Liver (tissue), 9 donors: ENCODE data around the gene GLIS1. TPM values are rescaled to one million over a fixed set of nuclear protein-coding genes. Genes with fewer than 3 reads are reported as not detected.

Experiments used
- DNase-seq: peaks from one replicate; pipeline ENCODE4 v3.0.0-alpha.2; 2017; ENCODE audit warnings: low spot score
- H3K27ac ChIP-seq, 2 donors: one replicate each; pipeline ENCODE4 v1.7.0; 2013; ENCODE audit warnings: inconsistent platforms in 2 of 2, low read length in 2 of 2, control low read depth in 1 of 2, low read depth in 1 of 2, mild to moderate bottlenecking in 1 of 2
- H3K27me3 ChIP-seq, 4 donors: one replicate each; pipeline versions ENCODE4 v1.6.1 to v1.7.0; 2013; ENCODE audit warnings: low read length in 3 of 4, inconsistent platforms in 1 of 4, mild to moderate bottlenecking in 1 of 4, moderate library complexity in 1 of 4; ENCODE audit not compliant: control insufficient read depth in 4 of 4, insufficient read depth in 4 of 4
- H3K36me3 ChIP-seq, 4 donors: one replicate each; pipeline versions ENCODE4 v1.6.1 to v1.7.0; 2013; ENCODE audit warnings: low read length in 3 of 4, mild to moderate bottlenecking in 3 of 4, low read depth in 1 of 4, moderate library complexity in 1 of 4; ENCODE audit not compliant: control insufficient read depth in 4 of 4, insufficient read depth in 3 of 4
- H3K4me1 ChIP-seq, 4 donors: one replicate each; pipeline versions ENCODE4 v1.6.1 to v1.7.0; 2013; ENCODE audit warnings: low read length in 3 of 4, mild to moderate bottlenecking in 3 of 4, moderate library complexity in 1 of 4; ENCODE audit not compliant: control insufficient read depth in 4 of 4, insufficient read depth in 4 of 4
- H3K4me3 ChIP-seq, 3 donors: one replicate each; pipeline versions ENCODE4 v1.6.1 to v1.7.0; 2013; ENCODE audit warnings: low read length in 3 of 3, control low read depth in 1 of 3, low read depth in 1 of 3, mild to moderate bottlenecking in 1 of 3
- H3K9ac ChIP-seq, 2 donors: one replicate each; pipeline ENCODE4 v1.7.0; 2013; ENCODE audit warnings: low read length in 2 of 2, mild to moderate bottlenecking in 2 of 2, moderate library complexity in 2 of 2, control low read depth in 1 of 2, low read depth in 1 of 2
- H3K9me3 ChIP-seq, 4 donors: one replicate each; pipeline versions ENCODE4 v1.6.1 to v1.7.0; 2013; ENCODE audit warnings: low read length in 3 of 4; ENCODE audit not compliant: control insufficient read depth in 4 of 4
- CTCF ChIP-seq: fragments of 150-350 bp; IDR thresholded peaks from 2 replicates; pipeline ENCODE4 v1.5.1; 2017; ENCODE audit warnings: improper control_type of control experiment, low read depth, low read length; ENCODE audit not compliant: missing input control
- EGR1 ChIP-seq, 2 donors: IDR thresholded peaks; 2 replicates each; pipeline ENCODE4 v1.6.1; 2016 to 2018; ENCODE audit warnings: antibody characterized with exemption in 2 of 2, low read depth in 2 of 2
- FOXA1 ChIP-seq: IDR thresholded peaks from 2 replicates; pipeline ENCODE4 v1.6.1; 2016; ENCODE audit warnings: antibody characterized with exemption
- FOXA2 ChIP-seq: IDR thresholded peaks from 2 replicates; pipeline ENCODE4 v1.6.1; 2016; ENCODE audit warnings: antibody characterized with exemption
- HNF4A ChIP-seq, 2 donors: conservative IDR thresholded peaks; 2 replicates each; pipeline ENCODE4 v1.6.1; 2016; ENCODE audit warnings: antibody characterized with exemption in 2 of 2, mild to moderate bottlenecking in 2 of 2
- HNF4G ChIP-seq: IDR thresholded peaks from 2 replicates; pipeline ENCODE4 v1.6.1; 2016; ENCODE audit warnings: antibody characterized with exemption
- JUND ChIP-seq, 2 donors: IDR thresholded peaks; 2 replicates each; pipeline ENCODE4 v1.6.1; 2016; ENCODE audit warnings: antibody characterized with exemption in 2 of 2
- MAX ChIP-seq: IDR thresholded peaks from 2 replicates; pipeline ENCODE4 v1.6.1; 2016; ENCODE audit warnings: antibody characterized with exemption
- NR2F2 ChIP-seq: IDR thresholded peaks from 2 replicates; pipeline ENCODE4 v1.6.1; 2016; ENCODE audit warnings: antibody characterized with exemption
- RAD21 ChIP-seq, 2 donors: IDR thresholded peaks; 2 replicates each; pipeline ENCODE4 v1.6.1; 2016; ENCODE audit warnings: antibody characterized with exemption in 2 of 2, mild to moderate bottlenecking in 2 of 2
- REST ChIP-seq: IDR thresholded peaks from 2 replicates; pipeline ENCODE4 v1.6.1; 2016; ENCODE audit warnings: antibody characterized with exemption, mild to moderate bottlenecking
- SP1 ChIP-seq: IDR thresholded peaks from 2 replicates; pipeline ENCODE4 v1.6.1; 2018; ENCODE audit warnings: antibody characterized with exemption, mild to moderate bottlenecking
- TAF1 ChIP-seq: conservative IDR thresholded peaks from 2 replicates; pipeline ENCODE4 v1.6.1; 2016; ENCODE audit warnings: antibody characterized with exemption, mild to moderate bottlenecking
- ZBTB33 ChIP-seq: IDR thresholded peaks from 2 replicates; pipeline ENCODE4 v1.6.1; 2016; ENCODE audit warnings: antibody characterized with exemption
- WGBS: extraction: QIAGEN DNeasy Blood & Tissue Kit; methylation state at CpG from one replicate; pipeline ENCODE4 v1.1.7; 2013; 5-methylcytosine and 5-hydroxymethylcytosine counted together
- polyA plus RNA-seq, 2 donors: library from polyadenylated mRNA; stranded (reverse) in 1 of 2; unstranded in 1 of 2; fragments of 200-250 nt in 1 of 2; fragments of >200 nt in 1 of 2; fragmentation: Nextera tagmentation in 1 of 2; extraction: Ambion mirVana in 1 of 2; gene quantifications; one replicate each; pipeline versions ENCODE4 v1.2.1 to v1.2.3, GENCODE V29; 2013 to 2015
- total RNA-seq, 2 donors: library from RNA; depleted of rRNA; stranded (reverse); fragments of >200 nt; gene quantifications; one replicate each; pipeline ENCODE4 v1.2.3, GENCODE V29; 2014
- donor health status: healthy.
- donor health status: healthy.
- donor health status: healthy.
- donor health status: healthy.
- donor health status: healthy.

GLIS1 gene
- total and polyA plus RNA-seq, 4 donors: under 0.01 to 0.05 TPM; not detected in 2

- Histone ChIP-seq H3K4me3 (no peak overlapping the region), H3K27me3 (no peaks in the 10 kb centered on the region), H3K36me3 (no peaks in the 10 kb centered on the region), H3K27ac (no peak overlapping the region), H3K4me1 (no peaks in the 10 kb centered on the region), H3K9ac (no peak overlapping the region), H3K9me3 (no peaks in the 10 kb centered on the region)
- DNase-seq: no peak
- no peak for TF ChIP-seq ZBTB33
- WGBS: 73% methylated on average over 15 of the region's 15 CpGs
Observed at GRCh38 chr1:53663529-53664300, 75.2 kb downstream of the GLIS1 start.

GRCh38 chr1:53662951-53663350 lies 76.0 kb downstream of the GLIS1 start:
- no peaks in the 10 kb centered on the region for H3K4me1 ChIP-seq
- H3K27ac ChIP-seq: no peak overlapping the region
- H3K9me3 ChIP-seq: no peaks in the 10 kb centered on the region
- TF ChIP-seq JUND (IDR thresholded peaks at IDR 0.05): no peak
- TF ChIP-seq HNF4A (conservative IDR thresholded peaks at IDR 0.05): no peak
- no peak for TF ChIP-seq FOXA1
- no peak for TF ChIP-seq TAF1
- TF ChIP-seq CTCF: no peak
- no peak for TF ChIP-seq MAX
- no peak for TF ChIP-seq SP1
- no peak for TF ChIP-seq FOXA2
- no peak for TF ChIP-seq EGR1 (IDR thresholded peaks at IDR 0.05; ENCODE audit: low read depth in 2 of 2)
- TF ChIP-seq HNF4G: no peak
- no peak for TF ChIP-seq NR2F2
- no peak for TF ChIP-seq REST
- no peak for TF ChIP-seq RAD21 (IDR thresholded peaks at IDR 0.05)
- 87% methylated on average over 3 of the region's 3 CpGs for WGBS
- no peaks in the 10 kb centered on the region for H3K27me3 ChIP-seq
- no peaks in the 10 kb centered on the region for H3K36me3 ChIP-seq
- no peak overlapping the region for H3K4me3 ChIP-seq
- no peak overlapping the region for H3K9ac ChIP-seq
- no peak for DNase-seq
